GM12865 (cell line): ENCODE results near the gene PUSL1.

Experiments
- DNase-seq: peaks from one replicate; pipeline ENCODE4 v3.0.0; 2010; ENCODE audit warnings: low read depth
- H3K4me3 ChIP-seq: 2 replicates; pipeline ENCODE4 v1.5.1; 2011; ENCODE audit warnings: mild to moderate bottlenecking, low read depth, low read length, control low read depth
- TF ChIP-seq, protein P1 (sequence below): IDR thresholded peaks from 2 replicates; pipeline ENCODE4 v1.5.1; 2011; ENCODE audit warnings: low read length, control low read depth, low read depth, inconsistent platforms; ENCODE audit not compliant: insufficient read depth; ENCODE audit errors: missing control alignments

The PUSL1 gene

GRCh38 chr1:1262758-1263157 lies 45.6 kb upstream of the PUSL1 start:
- DNase-seq = no peak
- TF ChIP-seq, protein P1, sequence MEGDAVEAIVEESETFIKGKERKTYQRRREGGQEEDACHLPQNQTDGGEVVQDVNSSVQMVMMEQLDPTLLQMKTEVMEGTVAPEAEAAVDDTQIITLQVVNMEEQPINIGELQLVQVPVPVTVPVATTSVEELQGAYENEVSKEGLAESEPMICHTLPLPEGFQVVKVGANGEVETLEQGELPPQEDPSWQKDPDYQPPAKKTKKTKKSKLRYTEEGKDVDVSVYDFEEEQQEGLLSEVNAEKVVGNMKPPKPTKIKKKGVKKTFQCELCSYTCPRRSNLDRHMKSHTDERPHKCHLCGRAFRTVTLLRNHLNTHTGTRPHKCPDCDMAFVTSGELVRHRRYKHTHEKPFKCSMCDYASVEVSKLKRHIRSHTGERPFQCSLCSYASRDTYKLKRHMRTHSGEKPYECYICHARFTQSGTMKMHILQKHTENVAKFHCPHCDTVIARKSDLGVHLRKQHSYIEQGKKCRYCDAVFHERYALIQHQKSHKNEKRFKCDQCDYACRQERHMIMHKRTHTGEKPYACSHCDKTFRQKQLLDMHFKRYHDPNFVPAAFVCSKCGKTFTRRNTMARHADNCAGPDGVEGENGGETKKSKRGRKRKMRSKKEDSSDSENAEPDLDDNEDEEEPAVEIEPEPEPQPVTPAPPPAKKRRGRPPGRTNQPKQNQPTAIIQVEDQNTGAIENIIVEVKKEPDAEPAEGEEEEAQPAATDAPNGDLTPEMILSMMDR = no peak
- no peak overlapping the region for H3K4me3 ChIP-seq

- H3K4me3 ChIP-seq = no peak overlapping the region
- no peak for DNase-seq
- TF ChIP-seq, protein P1 = no peak
Observed at GRCh38 chr1:1264026-1264425, 44.4 kb upstream of the PUSL1 start.

- TF ChIP-seq, protein P1 = no peak
- no peak overlapping the region for H3K4me3 ChIP-seq
- DNase-seq = no peak
Observed at GRCh38 chr1:1264868-1265272, 43.5 kb upstream of the PUSL1 start.

DNA sequence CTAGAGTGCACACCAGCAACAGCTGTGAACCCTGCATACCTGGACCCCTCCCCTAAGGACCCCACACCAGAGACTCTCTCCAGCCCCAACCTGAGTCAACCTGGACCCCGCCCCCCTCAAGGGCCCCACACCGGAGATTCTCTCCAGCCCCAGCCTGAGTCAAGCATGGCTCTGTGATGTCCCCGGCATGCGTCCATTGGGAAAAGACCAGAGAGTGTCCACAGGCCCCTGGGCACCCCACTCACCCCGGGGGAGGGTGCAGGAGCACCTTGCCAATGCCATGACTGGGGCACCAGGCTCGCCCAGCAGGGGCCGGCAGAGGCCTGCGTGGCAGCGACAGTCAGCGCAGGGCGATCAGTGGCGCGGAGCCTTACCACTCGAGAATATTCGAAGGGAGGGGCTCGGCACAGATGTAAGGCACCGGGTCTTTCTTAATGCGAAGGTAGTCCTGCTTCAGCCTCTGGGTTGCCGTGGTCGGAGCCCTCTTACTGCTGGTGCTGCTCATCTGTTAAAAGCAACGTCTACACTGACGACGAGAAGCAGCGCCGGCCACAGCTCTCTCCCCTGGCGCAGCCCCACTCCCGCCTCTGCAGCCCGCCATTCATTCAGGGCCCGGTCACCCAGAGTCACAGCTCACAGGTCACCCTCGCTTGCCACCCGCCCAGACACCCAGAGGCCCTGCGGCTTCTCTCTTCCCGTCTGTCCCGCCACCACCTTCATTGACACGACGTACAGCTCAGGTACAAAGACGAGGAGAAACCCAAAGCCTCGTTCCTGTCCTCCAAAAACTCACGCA lies 40.7 kb upstream of the PUSL1 start:
- TF ChIP-seq, protein P1 = no peak
- no peak for DNase-seq
- H3K4me3 ChIP-seq = no peak overlapping the region

GRCh38 chr1:1268284-1268682 lies 40.1 kb upstream of the PUSL1 start:
- no peak for DNase-seq
- TF ChIP-seq, protein P1 = no peak
- no peak overlapping the region for H3K4me3 ChIP-seq

DNA sequence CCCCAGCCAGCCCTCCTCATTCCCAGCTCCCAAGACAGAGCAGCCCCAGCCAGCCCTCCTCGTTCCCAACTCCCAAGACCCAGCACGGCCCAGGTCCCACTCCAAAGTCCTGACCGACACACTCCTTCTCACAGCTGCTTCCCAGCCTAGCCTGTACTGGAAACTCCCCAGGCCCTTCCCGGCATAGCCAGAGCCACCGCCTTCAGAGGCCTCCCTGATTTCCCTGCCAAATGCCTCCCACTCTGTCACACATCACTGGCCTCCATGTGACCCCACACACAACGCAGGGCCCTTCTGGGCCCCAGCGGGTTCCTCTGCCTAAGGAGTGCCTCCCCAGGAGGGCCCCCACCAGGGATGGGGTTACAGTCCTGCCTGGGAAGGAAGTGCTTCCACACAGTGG lies 37.6 kb upstream of the PUSL1 start:
- no peak for DNase-seq
- H3K4me3 ChIP-seq = no peak overlapping the region
- TF ChIP-seq, protein P1 = no peak
